PFSK-1 (cell line): ENCODE results near the gene AP2B1.

Experiments
- POLR2AphosphoS5 ChIP-seq: IDR thresholded peaks from 2 replicates; pipeline ENCODE4 v1.6.1; 2012; ENCODE audit warnings: low read depth, mild to moderate bottlenecking, control low read depth, low read length, moderate library complexity
- SIN3A ChIP-seq: IDR thresholded peaks from 2 replicates; pipeline ENCODE4 v1.6.1; 2012; ENCODE audit warnings: mild to moderate bottlenecking, low read length, moderate library complexity, borderline replicate concordance; ENCODE audit not compliant: insufficient read depth
- TAF1 ChIP-seq: IDR thresholded peaks from 2 replicates; pipeline ENCODE4 v1.6.1; 2012; ENCODE audit warnings: low read length, control low read depth, borderline replicate concordance; ENCODE audit not compliant: insufficient read depth
- TF ChIP-seq, protein P1 (sequence below), 2 experiments: IDR thresholded peaks; 2 replicates each; pipeline versions ENCODE4 v1.6.1 to v1.8.0; 2011 to 2012; ENCODE audit warnings: low read depth in 2 of 2, low read length in 2 of 2, control low read depth in 1 of 2, inconsistent platforms in 1 of 2, mild to moderate bottlenecking in 1 of 2, moderate library complexity in 1 of 2; ENCODE audit not compliant: insufficient read depth in 1 of 2

DNA sequence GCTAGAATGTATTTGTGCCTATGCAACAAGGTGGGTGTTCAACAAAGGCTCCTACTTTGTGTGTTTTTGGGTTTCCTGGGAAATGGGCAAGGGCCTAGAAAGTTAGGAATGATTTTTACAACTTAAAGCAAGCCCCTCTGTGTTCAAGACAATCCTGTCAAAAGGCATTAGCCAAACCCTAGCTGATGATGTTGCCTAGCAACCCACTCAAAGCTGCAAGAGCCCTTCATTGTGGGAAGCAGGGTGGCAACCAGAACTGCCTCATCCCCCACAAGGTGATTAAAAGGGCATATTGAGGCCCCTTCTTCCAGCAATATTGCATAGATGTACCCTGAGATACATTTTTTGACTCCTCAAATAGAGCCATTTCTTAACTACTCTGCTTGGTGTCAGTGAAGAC lies 128.3 kb downstream of the AP2B1 start:
- TF ChIP-seq TAF1, result no peak
- no peak for TF ChIP-seq POLR2AphosphoS5
- TF ChIP-seq, protein P1, sequence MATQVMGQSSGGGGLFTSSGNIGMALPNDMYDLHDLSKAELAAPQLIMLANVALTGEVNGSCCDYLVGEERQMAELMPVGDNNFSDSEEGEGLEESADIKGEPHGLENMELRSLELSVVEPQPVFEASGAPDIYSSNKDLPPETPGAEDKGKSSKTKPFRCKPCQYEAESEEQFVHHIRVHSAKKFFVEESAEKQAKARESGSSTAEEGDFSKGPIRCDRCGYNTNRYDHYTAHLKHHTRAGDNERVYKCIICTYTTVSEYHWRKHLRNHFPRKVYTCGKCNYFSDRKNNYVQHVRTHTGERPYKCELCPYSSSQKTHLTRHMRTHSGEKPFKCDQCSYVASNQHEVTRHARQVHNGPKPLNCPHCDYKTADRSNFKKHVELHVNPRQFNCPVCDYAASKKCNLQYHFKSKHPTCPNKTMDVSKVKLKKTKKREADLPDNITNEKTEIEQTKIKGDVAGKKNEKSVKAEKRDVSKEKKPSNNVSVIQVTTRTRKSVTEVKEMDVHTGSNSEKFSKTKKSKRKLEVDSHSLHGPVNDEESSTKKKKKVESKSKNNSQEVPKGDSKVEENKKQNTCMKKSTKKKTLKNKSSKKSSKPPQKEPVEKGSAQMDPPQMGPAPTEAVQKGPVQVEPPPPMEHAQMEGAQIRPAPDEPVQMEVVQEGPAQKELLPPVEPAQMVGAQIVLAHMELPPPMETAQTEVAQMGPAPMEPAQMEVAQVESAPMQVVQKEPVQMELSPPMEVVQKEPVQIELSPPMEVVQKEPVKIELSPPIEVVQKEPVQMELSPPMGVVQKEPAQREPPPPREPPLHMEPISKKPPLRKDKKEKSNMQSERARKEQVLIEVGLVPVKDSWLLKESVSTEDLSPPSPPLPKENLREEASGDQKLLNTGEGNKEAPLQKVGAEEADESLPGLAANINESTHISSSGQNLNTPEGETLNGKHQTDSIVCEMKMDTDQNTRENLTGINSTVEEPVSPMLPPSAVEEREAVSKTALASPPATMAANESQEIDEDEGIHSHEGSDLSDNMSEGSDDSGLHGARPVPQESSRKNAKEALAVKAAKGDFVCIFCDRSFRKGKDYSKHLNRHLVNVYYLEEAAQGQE (IDR thresholded peaks at IDR 0.05; ENCODE audit: insufficient read depth in 1 of 2, low read depth in 2 of 2, low read length in 2 of 2), result no peak
- TF ChIP-seq SIN3A, result no peak
